DMS114 treated with DMSO at 0.1 percent for 48 hours (cell line): Measurements from ENCODE around the gene MED13L.
A peak's percentile ranks its signal among the peaks of the same experiment; 100 is the strongest.

Experiments used
- DNase-seq: peaks from one replicate; lab custom pipeline; 2025; ENCODE audit not compliant: unreplicated experiment; lab: John Stamatoyannopoulos, UW

Gene MED13L

GRCh38 chr12:116026768-116027550 lies 250.5 kb downstream of the MED13L start:
- no peak for DNase-seq

GRCh38 chr12:116026346-116026745 lies 251.1 kb downstream of the MED13L start:
- DNase-seq, result no peak

- DNase-seq, result no peak
Observed at GRCh38 chr12:116024769-116025168, 252.7 kb downstream of the MED13L start.

GRCh38 chr12:116019415-116019814 lies 258.1 kb downstream of the MED13L start:
- no peak for DNase-seq

GRCh38 chr12:116018282-116018681 lies 259.2 kb downstream of the MED13L start:
- DNase-seq, result no peak

DNA sequence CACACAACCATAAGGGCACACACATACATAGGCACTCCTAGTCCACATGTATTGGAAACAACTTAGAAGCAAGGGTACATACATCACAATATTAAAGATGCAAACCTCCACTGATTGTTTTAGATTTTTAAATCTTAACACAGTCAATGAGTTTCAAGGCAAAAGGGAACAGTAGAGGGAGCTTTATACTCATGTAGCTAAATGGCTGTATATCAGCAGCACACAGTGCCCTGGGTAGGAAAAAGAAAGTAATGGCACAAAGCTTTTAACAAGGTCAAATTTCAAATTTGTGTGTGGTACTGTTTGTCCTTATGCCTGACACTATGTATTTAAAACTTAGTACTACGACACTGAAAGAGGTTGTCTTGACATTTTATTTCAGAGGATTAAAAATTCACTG lies 262.0 kb downstream of the MED13L start:
- peak; percentile 52 for DNase-seq

GRCh38 chr12:116012757-116013156 lies 264.7 kb downstream of the MED13L start:
- no peak for DNase-seq

DNA sequence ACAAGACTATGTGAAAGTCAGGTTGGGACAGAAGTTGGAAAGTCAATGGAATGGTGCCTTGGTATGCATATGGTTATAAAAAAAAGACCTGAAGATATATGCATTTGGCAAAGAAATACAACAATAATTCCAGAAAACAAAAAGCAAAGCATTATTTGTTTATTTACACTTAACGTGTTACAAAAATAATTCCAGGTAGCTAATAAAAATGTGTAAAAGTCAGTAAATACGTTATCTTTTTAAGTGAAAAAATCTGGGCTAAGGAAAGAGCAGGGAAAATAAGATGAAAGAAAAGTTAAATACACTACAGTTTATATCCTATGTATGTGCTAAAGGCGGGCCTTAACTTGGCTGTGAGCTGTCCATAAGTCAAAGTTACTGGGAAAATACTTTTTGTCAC lies 266.3 kb downstream of the MED13L start:
- no peak for DNase-seq

- no peak for DNase-seq
Observed at GRCh38 chr12:116010467-116010866, 267.0 kb downstream of the MED13L start.

DNA sequence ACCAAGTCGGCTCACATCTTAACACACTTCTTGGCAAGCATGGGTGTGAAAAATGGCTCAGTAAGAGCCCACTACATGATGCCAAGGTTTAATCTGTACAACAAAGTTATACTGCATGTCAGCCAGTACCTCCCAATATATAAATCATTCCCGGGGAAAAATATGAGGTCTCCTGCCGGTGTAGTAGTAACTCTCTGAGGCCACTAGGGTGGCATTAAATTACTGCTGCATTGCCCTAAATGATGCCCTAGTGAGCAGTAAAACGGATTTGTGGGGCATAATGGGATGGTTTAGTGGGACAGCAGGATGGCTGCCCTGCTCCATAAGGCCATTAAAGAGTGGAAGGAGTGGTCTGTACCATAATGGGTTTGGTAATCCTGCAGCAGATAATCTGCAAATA lies 267.7 kb downstream of the MED13L start:
- DNase-seq, result no peak

DNA sequence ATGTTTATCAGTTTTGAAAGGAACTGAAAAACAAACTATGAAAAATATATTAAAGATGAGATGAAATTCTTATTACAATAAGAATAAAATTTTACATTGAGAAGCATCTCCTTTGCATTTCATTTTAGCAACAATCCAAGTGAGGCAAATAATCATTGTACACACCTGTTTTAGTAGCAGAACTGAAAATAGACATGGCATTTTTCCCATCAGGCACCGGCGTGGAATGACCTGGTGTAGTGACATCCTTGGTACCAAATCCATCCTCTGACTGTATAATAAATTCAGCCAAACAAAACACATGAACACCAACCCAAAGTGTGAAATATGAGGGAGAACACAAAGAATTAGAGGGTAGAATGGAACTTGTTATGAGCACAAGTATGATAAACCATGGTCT lies 271.4 kb downstream of the MED13L start:
- no peak for DNase-seq

DNA sequence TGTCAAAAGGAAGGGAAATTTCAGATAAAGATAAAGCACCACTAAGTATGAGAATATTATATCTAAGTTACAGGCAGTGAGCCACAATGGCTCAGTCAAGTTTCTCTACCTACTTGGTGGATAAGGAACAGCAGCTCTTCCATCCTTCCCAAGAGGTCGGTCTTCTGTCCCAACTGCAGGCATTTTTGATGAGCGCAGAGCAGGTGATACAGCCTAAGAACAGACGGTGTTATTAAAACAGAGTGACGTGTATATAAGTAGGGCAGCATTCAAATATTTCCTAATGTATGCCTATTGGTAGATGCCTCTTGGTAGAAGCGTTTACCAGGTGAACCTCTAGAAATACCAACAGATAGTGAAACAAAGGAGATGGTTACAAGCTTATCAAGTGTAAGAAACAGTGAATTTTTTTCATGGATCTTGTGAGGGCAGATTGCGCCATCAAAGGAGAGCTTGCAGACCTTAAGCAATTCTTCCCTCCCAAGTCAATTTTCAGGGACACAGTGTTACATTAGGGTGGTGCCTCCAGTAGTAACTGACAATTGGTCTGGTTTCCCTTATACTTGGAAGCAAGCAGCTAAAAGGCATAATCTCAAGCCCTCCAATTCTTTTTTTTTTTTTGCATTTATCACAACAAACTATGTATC lies 274.5 kb downstream of the MED13L start:
- DNase-seq, result no peak

GRCh38 chr12:116000252-116000651 lies 277.2 kb downstream of the MED13L start:
- DNase-seq, result no peak

DNA sequence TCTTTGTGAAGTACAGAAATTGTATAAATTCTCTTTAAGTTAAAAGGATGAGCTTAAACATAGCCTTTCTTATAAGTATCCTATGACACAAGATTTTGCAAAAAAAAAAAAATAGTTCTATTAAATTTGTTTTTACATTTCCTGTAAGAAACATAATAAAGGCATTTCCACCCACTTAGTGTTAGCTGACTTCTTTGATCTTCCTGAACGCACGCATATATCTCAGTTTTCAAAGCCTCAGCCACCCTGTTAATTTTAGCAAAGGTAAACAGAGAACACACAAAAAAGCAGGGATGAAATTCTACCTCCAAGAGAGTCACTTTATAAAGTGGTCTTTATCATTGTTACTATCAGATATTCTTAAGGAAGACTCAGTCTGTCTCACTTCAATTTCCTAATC lies 277.9 kb downstream of the MED13L start:
- DNase-seq, result no peak

DNA sequence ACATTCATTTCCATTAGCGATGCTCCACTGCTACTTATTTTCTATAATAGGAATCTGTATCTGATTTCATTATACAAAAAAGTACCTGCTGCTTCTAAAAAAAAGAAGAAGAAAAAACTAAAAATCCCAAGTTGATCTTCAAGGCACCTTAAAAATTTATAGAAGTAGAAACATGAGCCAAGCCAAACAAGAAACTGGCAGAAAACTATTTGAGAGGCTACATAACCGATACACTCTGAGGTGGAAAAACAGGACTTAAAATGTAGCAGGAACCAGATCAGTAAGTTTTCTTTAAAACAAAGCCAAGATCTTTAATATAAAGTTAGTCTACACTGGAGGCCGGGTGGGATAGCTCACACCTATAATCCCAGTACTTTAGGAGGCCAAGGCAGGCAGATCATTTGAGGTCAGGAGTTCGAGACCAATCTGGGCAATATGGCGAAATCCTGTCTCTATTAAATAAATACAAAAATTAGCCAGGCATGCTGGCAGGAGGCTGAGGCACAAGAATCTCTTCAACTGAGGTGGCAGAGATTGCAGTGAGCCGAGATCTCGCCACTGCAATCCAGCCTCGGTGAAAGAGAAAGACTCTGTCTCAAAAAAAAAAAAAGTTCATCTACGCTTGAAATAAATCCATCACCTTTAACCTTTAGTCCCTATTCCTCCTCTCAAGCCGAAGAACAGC lies 278.6 kb downstream of the MED13L start:
- no peak for DNase-seq

DNA sequence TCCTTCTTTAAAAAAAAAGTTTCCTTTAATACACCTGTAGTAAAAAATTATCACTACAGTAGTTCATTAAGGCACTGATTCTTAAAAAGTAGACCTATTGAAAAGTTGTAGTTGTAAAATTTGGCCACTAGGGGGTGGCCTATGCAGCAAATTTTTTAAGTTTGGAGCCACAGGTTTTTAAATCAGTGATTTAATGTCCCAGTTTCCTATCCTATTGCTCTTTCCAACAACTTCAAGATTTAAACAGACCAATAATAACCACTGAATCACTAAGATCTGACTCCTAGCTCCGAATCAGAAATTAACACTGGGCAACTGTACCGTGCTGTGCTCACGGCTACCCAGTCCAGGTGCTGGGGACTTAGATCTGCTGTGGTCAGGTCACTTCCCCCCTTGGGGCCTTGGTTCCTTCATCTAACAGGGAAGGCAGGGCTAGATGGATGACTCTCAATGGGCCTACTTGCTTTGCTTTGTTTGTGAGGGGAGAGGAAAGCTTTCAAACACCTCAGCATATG lies 279.3 kb downstream of the MED13L start:
- peak; percentile 34 for DNase-seq

DNA sequence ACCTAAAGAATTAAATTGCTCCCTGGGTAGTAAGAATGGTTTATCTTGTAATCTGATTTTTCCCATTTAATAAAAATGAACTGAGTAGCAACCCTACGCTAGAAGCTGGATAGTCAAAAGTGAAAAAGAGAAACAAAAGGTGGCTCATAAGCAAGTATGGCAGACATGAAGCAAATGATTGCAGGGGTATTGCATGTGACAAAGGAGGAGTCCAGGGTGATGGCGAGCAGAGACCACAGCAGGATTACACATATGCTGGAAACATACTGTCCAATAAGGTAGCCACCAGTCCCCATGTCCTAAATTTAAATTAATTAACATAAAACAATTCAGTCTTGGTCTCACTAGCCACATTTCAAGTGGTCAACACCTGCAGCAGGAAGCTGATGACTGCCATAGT lies 283.8 kb downstream of the MED13L start:
- DNase-seq, result no peak

GRCh38 chr12:115990241-115990640 lies 287.3 kb downstream of the MED13L start:
- DNase-seq, result no peak

DNA sequence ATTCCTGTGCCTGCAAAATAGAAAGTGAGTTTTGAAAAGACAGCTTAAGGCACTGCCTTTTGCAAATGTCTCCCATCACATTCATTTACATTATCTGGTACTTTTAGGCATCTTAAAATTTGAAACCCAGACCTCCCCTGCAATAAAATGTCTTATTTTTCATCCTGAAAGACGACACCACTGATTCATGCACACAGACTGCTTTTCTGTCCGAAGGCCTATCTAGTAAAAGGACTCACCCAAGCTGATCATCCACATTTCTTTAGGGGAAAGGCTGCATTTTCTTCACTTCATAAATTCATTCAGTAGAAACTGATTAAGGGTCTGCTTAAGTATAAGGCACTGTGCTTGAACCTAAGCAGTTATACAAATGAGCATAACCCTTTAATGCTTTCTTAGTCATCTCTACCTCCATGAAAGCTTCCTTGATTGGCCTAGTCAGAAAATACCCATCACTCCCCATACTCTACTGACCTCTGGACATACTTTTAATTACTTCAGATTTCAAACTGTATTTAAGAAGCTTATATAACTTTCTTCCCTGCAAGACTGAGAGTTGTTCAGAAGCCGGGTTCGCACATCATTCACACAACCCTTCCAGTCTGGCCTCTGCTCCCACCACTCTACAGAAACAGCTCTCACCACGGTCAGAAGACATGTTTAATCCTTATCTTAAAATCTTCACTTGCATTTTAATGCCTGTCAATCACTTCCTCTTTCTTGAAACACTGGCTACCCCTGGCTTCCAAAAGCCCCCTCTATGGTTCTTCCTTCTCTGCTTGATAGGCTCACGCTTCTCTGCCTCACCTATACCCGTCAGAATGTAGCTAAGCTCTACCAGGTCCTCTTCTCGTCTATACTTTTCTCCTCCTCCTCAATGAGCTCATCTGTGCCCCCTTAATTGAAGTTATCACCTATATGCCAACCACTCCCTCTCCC lies 288.6 kb downstream of the MED13L start:
- DNase-seq, result no peak

DNA sequence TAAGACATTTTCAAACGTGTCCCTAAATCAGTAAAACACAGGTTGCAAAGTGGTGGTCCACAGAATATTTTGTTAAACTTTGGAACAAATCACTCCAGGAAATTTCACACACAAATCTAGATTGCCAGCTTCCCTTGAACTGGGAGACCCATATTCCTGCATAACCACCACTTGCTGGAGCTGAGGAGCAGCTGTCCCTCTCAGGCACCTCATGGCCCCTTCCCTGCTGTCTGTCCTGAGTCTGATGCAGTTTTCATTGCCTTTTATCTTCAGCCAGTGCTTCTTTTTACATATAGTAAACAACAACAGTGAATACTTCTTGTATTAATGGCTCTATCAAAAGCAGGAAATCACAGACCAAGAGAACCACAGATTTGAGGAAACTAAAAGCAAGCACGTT lies 289.3 kb downstream of the MED13L start:
- no peak for DNase-seq

GRCh38 chr12:115984616-115985015 lies 292.9 kb downstream of the MED13L start:
- DNase-seq, result no peak
